Choroid plexus epithelial cell (primary cell): ENCODE results near the gene CNGA1.
A peak's percentile ranks its signal among the peaks of the same experiment; 100 is the strongest.

Experiments
- DNase-seq: peaks from one replicate; pipeline ENCODE4 v3.0.0-alpha.2; 2010; ENCODE audit warnings: low read depth
- H3K4me3 ChIP-seq: 2 replicates; pipeline ENCODE4 v1.5.1; 2011; ENCODE audit warnings: low read depth, mild to moderate bottlenecking, control low read depth, low read length, moderate library complexity
- CTCF ChIP-seq: conservative IDR thresholded peaks from 2 replicates; pipeline ENCODE4 v1.5.1; 2011; ENCODE audit warnings: low read depth, mild to moderate bottlenecking, control low read depth, inconsistent platforms, low read length, moderate library complexity

Gene CNGA1

GRCh38 chr4:48032721-48033120, 16.2 kb upstream of the CNGA1 start:
- peak; percentile 62 for DNase-seq
- no peak overlapping the region for H3K4me3 ChIP-seq
- TF ChIP-seq CTCF, result no peak

- no peak for TF ChIP-seq CTCF
- H3K4me3 ChIP-seq, result no peak overlapping the region
- DNase-seq, result peak; percentile 82
Observed at GRCh38 chr4:48031802-48032525, 15.5 kb upstream of the CNGA1 start.

GRCh38 chr4:48030470-48030869, 14.0 kb upstream of the CNGA1 start:
- no peak for TF ChIP-seq CTCF
- peak; percentile 28 for DNase-seq
- H3K4me3 ChIP-seq, result no peak overlapping the region

GRCh38 chr4:48028696-48029095, 12.2 kb upstream of the CNGA1 start:
- no peak for DNase-seq
- H3K4me3 ChIP-seq, result no peak overlapping the region
- TF ChIP-seq CTCF, result no peak

- no peak for DNase-seq
- no peak for TF ChIP-seq CTCF
Observed at GRCh38 chr4:48027653-48028052, 11.2 kb upstream of the CNGA1 start.

GRCh38 chr4:48025005-48025404, 8.5 kb upstream of the CNGA1 start:
- H3K4me3 ChIP-seq, result no peak overlapping the region
- no peak for TF ChIP-seq CTCF
- DNase-seq, result peak; percentile 59

More at GRCh38 chr4:48027653-48028052, 11.2 kb upstream of the CNGA1 start:
- H3K4me3 ChIP-seq, result no peak overlapping the region

GRCh38 chr4:48024522-48024921, 8.0 kb upstream of the CNGA1 start:
- TF ChIP-seq CTCF, result no peak
- H3K4me3 ChIP-seq, result no peak overlapping the region
- DNase-seq, result peak; percentile 8
